MM.1S (cell line): ENCODE results near the gene CCDC187.

Experiments used
- DNase-seq: peaks from one replicate; pipeline ENCODE4 v3.0.0-alpha.2; 2015
- H2AFZ ChIP-seq: fragments of 300-600 bp; sonication (generic); 2 replicates; pipeline ENCODE4 v1.6.0; 2016; ENCODE audit warnings: antibody characterized with exemption, low read length
- H3F3A ChIP-seq: fragments of 300-600 bp; sonication (generic); 2 replicates; pipeline ENCODE4 v1.6.1; 2016; ENCODE audit warnings: mild to moderate bottlenecking, antibody characterized with exemption, low read length, moderate library complexity, mixed read lengths; ENCODE audit not compliant: insufficient read depth
- H3K27ac ChIP-seq: fragments of 300-600 bp; sonication (generic); 2 replicates; pipeline ENCODE4 v1.5.1; 2016; ENCODE audit warnings: mild to moderate bottlenecking, low read length
- H3K27me3 ChIP-seq: fragments of 300-600 bp; sonication (generic); replicated peaks from 2 replicates; pipeline ENCODE4 v1.6.0; 2016; ENCODE audit warnings: low read length; ENCODE audit not compliant: insufficient read depth
- H3K36me3 ChIP-seq: fragments of 300-600 bp; sonication (generic); replicated peaks from 2 replicates; pipeline ENCODE4 v1.6.1; 2016; ENCODE audit warnings: mild to moderate bottlenecking, low read length, mixed read lengths; ENCODE audit not compliant: insufficient read depth
- H3K4me1 ChIP-seq: fragments of 300-600 bp; sonication (generic); 2 replicates; pipeline ENCODE4 v1.6.1; 2016; ENCODE audit warnings: low read length, mixed read lengths
- H3K4me2 ChIP-seq: fragments of 300-600 bp; sonication (generic); 2 replicates; pipeline ENCODE4 v1.6.0; 2016; ENCODE audit warnings: low read depth, low read length
- H3K4me3 ChIP-seq: fragments of 300-600 bp; sonication (generic); 2 replicates; pipeline ENCODE4 v1.5.1; 2016; ENCODE audit warnings: low read length, mixed read lengths
- H3K79me2 ChIP-seq: fragments of 300-600 bp; sonication (generic); 2 replicates; pipeline ENCODE4 v1.6.1; 2016; ENCODE audit warnings: mixed run types, low read length, mixed read lengths
- H3K9ac ChIP-seq: fragments of 300-600 bp; sonication (generic); 2 replicates; pipeline ENCODE4 v1.6.1; 2016; ENCODE audit warnings: low read length, mixed read lengths
- H3K9me2 ChIP-seq: fragments of 300-600 bp; sonication (generic); replicated peaks from 2 replicates; pipeline ENCODE4 v1.6.1; 2016; ENCODE audit warnings: mild to moderate bottlenecking, low read length, mixed read lengths; ENCODE audit not compliant: insufficient read depth
- H3K9me3 ChIP-seq: fragments of 300-600 bp; sonication (generic); replicated peaks from 2 replicates; pipeline ENCODE4 v1.6.1; 2016; ENCODE audit warnings: mild to moderate bottlenecking, low read length, mixed read lengths; ENCODE audit not compliant: insufficient read depth
- H4K20me1 ChIP-seq: fragments of 300-600 bp; sonication (generic); 2 replicates; pipeline ENCODE4 v1.6.1; 2016; ENCODE audit warnings: mild to moderate bottlenecking, low read length, moderate library complexity, mixed read lengths; ENCODE audit not compliant: insufficient read depth
- CTCF ChIP-seq: fragments of 300-600 bp; sonication (generic); IDR thresholded peaks from 2 replicates; pipeline ENCODE4 v1.5.1; 2016; ENCODE audit warnings: antibody characterized with exemption, low read length, mixed read lengths
- EZH2 ChIP-seq: fragments of 300-600 bp; sonication (generic); optimal IDR thresholded peaks from 2 replicates; pipeline ENCODE3; 2017; ENCODE audit warnings: low read depth, mild to moderate bottlenecking, antibody characterized with exemption, low read length, mixed read lengths
- EZH2phosphoT487 ChIP-seq: fragments of 300-600 bp; sonication (generic); IDR thresholded peaks from 2 replicates; pipeline ENCODE4 v1.6.1; 2018; ENCODE audit warnings: antibody characterized with exemption, low read length

Gene CCDC187

DNA sequence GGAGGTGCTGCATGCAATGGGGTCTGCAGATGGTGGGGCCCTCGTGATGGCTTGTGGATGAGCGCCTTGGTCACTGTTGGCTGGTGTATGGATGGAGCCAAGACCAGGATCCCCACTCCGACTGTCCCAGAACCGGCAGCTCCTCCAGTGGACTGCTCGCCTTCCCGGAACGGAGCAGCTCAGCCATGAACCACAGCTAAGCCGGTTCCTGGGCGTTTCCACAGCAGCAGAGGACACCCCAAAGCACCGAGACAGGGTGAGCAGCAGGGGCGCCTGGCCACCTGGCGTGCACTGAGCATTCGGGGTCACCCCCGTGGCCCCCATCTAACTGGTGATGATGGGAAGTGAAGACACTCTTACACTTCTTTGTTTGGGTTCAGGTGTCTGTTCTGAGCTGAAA is 26.1 kb downstream of the CCDC187 start:
- Histone ChIP-seq H3K4me2 (no peak overlapping the region), H3K9me3 (no peaks in the 10 kb centered on the region), H3K4me1 (no peaks in the 10 kb centered on the region; the same call in 1 of the 2 replicates), H3K36me3 (no peaks in the 10 kb centered on the region), H3K4me3 (no peak overlapping the region), H3F3A (no peaks in the 10 kb centered on the region), H3K9ac (no peak overlapping the region), H3K27ac (no peak overlapping the region), H3K9me2 (no peaks in the 10 kb centered on the region), H4K20me1 (no peaks in the 10 kb centered on the region), H2AFZ (no peak overlapping the region), H3K27me3 (peaks cover 96% of the 10 kb centered on the region), H3K79me2 (no peaks in the 10 kb centered on the region)
- no peak for DNase-seq
- TF ChIP-seq EZH2, result no peak

GRCh38 chr9:136276716-136277115 is 27.2 kb downstream of the CCDC187 start:
- Histone ChIP-seq H3K36me3 (no peaks in the 10 kb centered on the region), H3K9ac (no peak overlapping the region), H3K9me2 (no peaks in the 10 kb centered on the region), H3K27me3 (peaks cover 95% of the 10 kb centered on the region), H3K4me3 (no peak overlapping the region), H4K20me1 (no peaks in the 10 kb centered on the region), H3K27ac (no peak overlapping the region), H3F3A (no peaks in the 10 kb centered on the region), H3K4me2 (no peak overlapping the region), H3K79me2 (no peaks in the 10 kb centered on the region), H3K4me1 (no peaks in the 10 kb centered on the region), H3K9me3 (no peaks in the 10 kb centered on the region), H2AFZ (no peak overlapping the region)
- DNase-seq, result no peak
- TF ChIP-seq EZH2phosphoT487, result no peak
- no peak for TF ChIP-seq EZH2
- no peak for TF ChIP-seq CTCF

GRCh38 chr9:136275655-136276429 is 28.1 kb downstream of the CCDC187 start:
- no peak for DNase-seq
- Histone ChIP-seq H3K4me1 (no peaks in the 10 kb centered on the region), H3K27me3 (peaks cover 95% of the 10 kb centered on the region), H3F3A (no peaks in the 10 kb centered on the region), H3K4me3 (no peak overlapping the region), H3K9ac (no peak overlapping the region), H3K9me2 (no peaks in the 10 kb centered on the region), H3K4me2 (no peak overlapping the region), H3K36me3 (no peaks in the 10 kb centered on the region), H3K9me3 (no peaks in the 10 kb centered on the region), H2AFZ (no peak overlapping the region), H4K20me1 (no peaks in the 10 kb centered on the region), H3K27ac (no peak overlapping the region), H3K79me2 (no peaks in the 10 kb centered on the region)
- TF ChIP-seq EZH2phosphoT487, result no peak
- no peak for TF ChIP-seq CTCF
- TF ChIP-seq EZH2, result no peak
